HG03571 (cell line): Measurements from ENCODE around the gene GOLGA3.
A peak's percentile ranks its signal among the peaks of the same experiment; 100 is the strongest.
"Not testable (repeated sequence)": the region's sequence is repeated elsewhere in the genome, so short reads cannot be mapped to it uniquely, and the experiment has no call there.

Experiments
- ATAC-seq: cut with Tn5 transposase; IDR thresholded peaks from one replicate; pipeline ENCODE4 v1.9.1; 2021; ENCODE audit not compliant: unreplicated experiment

The GOLGA3 gene

DNA sequence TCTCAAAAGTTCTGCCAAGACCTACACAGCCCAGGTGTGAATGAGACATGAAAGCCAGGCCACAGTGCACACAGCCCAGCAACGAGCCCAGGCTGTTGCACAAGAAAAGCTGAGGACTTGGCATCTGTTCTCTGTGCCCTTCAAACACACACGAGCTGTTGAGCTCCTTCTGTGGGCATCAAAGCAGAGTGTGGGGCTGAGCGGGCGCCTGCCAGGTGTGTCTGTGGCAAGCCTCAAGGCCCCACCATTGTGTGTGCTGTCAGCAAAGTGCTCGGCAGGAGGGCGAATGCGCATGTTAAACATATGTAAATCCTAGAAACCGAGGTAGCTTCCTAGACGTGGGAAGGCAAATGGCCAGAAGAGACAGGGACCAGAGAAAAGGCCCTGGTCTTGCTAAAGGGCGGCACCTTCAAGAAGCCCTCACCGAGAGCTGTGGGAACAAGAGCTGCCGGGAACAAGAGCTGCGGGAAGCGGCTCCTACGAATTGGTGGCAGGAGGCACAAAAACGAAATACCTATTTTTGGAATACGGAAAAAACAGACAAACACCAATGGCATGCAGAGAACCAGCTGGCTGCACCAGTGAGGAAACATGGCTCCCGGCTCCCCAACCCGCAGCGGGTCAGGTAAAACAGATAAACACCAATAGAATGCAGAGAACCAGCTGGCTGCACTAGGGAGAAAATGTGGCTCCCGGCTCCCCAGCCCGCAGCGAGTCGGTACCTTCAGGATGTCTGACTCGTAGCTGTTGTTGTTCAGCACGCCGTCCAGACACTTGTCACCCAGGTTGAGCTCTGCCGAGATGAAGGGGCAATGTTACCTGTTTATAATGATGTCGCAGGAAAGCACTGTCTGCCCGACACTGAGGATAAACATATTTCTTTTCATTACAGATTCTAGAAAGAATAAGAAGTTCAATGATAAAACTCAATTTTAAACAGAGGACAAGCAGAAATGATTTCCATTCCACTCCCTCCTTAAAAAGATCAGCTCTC lies 19.0 kb upstream of the GOLGA3 start:
- ATAC-seq: no peak

DNA sequence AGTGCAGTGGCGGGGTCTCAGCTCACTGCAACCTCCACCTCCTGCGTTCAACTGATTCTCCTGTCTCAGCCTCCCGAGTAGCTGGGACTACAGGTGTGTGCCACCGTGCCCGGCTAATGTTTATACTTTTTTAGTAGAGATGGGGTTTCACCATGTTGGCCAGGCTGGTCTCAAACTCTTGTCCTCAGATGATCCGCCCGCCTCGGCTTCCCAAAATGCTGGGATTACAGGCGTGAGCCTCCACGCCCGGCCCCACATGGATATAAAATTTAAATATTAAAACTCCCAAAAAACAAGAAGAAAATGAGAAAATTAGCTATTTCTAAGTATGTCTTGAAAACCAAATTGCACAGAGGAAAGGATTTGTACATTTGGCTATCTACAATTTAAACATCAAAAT lies 16.0 kb upstream of the GOLGA3 start:
- ATAC-seq: not testable (repeated sequence)

DNA sequence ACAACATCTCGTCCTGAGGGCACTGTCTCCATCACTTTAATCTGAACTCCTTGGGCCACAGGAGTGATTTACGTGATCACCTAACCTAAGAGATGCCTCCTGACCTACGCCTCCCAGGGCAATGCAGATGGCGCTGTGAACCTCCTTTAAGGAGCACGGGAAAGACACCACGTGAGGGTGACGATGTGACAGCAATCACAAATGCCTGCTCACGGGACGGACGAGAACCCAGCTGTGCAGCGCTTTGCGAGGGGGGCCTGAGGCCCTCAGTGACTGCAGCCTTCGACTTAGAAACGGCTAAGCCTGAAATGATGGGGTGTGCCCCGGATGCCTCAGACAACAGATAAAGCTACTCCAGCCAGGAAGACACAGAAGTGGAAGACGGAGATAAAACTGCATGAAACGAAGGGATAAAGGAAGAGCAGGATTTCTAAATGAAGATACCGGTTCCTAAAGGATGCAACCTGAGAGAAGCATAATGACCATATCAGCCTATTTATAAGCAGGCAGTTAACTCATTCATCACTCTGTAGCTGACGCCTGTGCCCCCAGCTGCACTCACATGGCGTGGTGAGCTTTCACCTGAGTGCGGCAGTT lies 13.9 kb upstream of the GOLGA3 start:
- no peak for ATAC-seq

DNA sequence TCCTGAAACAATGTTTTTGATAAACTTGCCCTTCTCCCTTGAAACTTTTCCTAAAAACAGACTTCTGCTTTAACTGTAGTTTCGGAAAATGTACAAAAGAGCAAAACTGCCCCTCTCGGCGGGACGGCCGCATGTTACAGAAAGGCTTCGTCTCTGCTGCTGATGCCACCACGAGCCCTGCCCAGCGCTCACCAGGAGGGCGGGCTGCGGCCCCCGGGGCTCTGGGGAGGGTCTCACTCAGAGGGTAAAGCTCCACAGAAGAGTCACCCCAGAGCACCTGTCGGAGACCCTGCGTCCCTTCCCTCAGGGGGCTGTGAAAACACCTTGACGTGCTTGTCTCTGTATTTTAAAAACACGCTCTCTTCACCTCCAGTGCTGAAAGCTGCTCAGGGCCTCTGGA lies 12.5 kb upstream of the GOLGA3 start:
- ATAC-seq: no peak

DNA sequence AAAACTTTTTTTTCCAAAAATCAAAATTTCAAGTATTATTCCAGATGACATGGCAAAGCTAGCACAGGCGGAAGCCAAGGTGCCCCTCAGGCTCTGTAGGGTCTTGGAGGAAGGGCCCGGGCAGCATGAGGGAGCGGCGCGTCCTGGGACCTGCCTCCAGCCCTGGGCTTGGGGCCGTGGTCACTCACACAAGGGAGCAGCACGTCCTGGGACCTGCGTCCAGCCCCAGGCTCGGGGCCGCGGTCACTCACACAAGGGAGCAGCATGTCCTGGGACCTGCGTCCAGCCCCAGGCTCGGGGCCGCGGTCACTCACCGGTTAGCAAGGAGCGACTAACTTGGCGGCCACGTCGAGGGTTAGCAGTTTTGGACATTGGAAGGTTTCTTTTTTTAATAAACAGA lies 11.9 kb upstream of the GOLGA3 start:
- ATAC-seq: no peak

DNA sequence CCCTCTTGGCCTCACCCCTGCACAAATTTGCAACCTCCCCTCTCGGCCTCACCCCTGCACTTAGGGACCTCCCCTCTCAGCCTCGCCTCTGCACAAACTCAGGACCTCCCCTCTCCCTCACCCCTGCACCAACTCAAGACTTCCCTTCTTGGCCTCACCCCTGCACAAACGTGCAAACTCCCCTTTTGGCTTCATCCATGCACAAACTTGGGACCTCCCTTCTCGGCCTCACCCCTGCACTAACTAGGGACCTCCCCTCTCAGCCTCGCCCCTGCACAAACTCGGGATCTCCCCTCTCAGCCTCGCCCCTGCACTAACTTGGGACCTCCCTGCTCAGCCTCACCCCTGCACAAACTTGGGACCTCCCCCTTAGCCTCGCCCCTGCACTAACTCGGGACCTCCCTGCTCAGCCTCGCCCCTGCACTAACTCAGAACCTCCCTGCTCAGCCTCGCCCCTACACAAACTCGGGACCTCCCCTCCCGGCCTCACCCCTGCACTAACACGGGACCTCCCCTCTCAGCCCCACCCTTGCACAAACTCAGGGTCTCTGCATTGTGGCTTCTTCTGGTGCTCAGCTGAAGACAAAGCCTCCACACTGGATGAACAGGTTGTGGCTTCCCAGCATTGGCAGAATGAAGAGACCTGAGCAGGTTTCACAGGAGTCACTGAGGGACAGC lies 11.0 kb upstream of the GOLGA3 start:
- no peak for ATAC-seq

DNA sequence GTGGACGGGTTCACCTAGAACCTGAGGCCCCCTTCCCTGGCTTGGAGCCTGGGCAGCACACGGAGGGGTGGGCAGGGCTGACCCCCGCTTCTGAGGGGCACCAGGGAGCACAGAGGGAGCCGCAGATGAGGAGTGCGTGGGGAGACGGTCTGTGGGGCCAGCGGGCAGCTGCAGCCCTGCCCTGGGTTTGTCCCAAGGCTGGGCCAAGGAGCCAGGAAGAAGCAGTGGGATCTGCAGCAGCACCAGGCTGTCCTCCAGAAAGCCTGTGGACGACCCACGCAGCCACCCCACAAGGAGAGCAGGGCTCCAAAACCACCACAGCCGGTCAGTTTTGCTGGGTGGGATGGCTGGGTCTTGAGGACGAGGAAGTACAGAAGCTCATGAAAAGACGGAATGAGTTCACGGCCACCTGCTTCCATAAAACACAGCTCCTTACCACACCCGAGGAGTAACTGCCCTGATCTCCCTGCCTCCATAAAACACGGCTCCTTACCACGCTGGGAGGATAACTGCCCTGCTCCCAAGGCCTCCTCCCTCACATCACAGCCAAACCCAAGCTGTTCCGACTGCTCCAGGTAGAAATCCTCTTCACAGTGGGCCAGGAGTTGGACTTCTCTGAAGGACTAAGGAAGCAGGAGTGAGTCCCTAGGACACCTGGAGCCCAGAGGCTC lies 9.9 kb upstream of the GOLGA3 start:
- ATAC-seq: no peak

DNA sequence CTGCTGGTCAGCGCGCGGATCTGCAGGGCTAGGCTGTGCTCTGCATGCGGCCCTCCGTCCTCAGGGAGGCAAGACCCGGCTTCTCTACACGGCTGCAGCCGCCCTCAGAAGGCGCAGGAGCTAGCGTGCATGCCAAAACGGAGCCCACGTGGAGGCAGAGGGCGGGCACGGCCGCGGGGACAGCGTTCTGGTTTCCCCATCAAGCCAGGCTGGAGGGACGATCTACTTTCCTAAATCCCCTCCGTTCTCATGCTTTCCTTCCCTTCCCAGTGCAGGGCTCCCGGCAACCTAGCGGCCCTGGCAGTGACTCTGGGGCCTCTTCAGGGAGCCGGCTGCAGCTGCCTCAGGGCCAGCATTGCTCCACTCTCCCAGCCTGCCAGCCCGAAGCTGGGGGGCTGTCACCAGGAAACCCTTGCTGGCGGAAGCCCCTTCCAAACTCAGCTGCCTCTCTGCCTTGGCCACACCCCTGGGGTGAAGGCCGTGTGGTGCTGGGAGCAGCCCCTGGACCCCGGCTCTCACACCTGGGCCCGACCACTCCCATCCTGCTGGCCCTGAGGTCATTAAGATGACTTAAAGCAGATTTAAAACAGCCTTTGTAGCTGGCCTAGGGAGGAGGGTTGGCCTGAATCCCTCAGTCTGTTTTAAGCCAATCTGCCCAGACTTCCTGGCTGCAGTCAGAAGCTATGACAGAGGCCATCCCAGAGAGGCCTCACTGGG lies 9.2 kb upstream of the GOLGA3 start:
- no peak for ATAC-seq

DNA sequence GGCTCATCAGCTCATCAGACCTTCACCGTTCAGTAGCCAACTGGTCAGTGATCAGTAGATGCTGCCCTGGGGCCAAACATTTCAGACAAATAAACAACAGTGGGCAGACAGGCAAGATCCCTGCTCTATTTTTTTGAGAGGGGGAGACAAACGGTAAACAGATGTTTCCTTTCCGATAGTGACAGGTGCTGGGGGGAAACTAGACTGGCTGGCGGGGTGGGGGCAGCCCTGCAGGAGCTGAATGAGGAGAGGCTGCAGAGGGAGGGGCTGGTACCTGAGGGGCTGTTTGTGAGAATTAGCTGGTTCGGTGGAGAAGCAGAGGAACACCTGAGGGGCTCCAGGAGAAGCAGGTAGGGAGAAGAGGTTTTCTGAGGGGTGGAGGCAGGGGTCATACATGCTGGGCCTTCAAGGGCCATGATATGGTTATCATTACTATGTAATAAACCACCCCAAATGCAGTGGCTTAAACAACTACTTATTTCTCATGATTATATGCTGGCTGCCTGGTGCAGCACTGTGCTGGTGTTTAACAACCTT lies 8.2 kb upstream of the GOLGA3 start:
- ATAC-seq: no peak

DNA sequence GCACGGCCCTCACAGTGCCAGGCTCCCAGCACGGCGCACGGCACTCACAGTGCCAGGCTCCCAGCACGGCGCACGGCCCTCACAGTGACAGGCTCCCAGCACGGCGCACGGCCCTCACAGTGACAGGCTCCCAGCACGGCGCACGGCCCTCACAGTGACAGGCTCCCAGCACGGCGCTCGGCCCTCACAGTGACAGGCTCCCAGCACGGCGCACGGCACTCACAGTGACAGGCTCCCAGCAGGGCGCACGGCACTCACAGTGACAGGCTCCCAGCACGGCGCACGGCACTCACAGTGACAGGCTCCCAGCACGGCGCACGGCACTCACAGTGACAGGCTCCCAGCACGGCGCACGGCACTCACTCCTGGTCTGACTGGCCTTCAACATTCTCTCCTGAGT lies 7.6 kb upstream of the GOLGA3 start:
- ATAC-seq: not testable (repeated sequence)

DNA sequence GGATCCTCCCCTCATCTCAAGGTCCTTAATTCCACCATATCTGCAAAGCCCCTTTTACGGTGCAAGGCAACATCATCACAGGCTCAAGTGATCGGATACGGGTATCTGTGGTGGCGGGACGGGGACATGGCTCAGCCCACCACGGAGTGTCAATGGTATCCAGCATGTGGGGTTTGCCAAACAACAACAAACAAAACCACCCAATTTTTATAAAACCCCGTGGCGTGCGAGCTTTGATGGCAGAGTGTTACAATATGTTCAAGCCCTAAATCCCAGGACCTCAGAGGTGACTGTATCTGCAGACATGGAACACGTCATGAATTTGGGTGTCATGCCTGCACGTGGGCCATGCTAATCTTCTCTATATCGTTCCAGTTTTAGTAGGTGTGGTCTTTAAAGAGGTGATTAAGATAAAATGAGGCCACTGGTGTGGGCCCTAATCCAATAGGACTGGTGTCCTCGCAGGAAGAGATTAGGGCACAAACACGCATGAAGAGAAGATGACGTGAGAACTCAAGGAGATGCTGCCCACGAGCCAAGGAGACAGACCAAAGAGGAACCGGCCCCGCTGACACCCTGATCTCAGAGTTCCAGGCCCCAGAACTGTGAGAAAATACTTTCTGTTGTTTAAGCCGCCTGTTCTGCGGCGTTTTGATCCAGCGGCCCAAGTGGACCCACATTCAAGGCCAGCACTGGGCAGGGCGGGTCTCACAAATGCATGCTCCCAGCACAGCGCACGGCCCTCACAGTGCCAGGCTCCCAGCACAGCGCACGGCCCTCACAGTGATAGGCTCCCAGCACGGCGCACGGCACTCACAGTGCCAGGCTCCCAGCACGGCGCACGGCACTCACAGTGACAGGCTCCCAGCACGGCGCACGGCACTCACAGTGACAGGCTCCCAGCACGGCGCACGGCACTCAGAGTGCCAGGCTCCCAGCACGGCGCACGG lies 6.7 kb upstream of the GOLGA3 start:
- ATAC-seq: no peak

DNA sequence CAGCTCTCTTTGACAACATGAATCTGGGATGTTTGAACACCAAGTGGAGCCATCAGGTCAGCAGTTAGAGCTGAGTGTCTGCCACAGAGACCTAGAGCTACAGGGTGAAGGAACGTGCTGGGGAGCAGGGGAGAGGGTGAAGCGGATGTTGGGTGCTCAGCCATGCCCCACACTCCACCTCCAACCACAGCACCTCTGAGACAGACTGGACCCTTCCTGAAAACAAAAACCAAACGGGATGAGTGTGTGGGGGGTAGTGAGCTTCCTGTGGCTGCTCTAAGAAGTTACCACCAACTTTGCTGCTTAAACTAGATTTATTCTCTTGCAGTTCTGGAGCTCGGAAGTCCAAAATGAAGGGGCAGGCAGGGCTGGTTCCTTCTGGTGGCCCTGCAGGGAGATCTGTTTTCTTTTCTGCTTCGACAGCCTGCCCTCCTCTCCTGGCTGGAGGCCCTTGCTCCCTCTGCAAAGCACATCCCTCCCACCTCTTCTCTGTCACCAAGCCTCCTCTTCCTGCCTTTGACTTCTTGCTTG lies 5.6 kb upstream of the GOLGA3 start:
- no peak for ATAC-seq

DNA sequence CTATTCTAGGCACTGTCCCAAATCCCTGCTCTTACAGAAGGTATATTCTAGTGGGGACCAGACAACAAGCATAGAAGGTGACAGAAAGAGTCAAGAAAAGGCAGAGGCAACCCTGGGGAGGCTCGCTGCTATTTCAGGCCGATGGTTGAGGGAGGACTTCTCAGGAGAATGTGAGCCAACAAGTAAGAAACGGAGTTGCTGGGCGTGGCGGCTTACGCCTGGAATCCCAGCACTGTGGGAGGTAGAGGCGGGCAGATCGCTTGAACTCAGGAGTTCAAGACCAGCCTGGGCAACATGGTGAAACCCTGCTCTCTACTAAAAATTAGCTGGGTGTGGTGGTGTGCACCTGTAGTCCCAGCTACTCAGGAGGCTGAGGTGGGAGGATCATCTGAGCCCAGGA lies 4.7 kb upstream of the GOLGA3 start:
- ATAC-seq: no peak

DNA sequence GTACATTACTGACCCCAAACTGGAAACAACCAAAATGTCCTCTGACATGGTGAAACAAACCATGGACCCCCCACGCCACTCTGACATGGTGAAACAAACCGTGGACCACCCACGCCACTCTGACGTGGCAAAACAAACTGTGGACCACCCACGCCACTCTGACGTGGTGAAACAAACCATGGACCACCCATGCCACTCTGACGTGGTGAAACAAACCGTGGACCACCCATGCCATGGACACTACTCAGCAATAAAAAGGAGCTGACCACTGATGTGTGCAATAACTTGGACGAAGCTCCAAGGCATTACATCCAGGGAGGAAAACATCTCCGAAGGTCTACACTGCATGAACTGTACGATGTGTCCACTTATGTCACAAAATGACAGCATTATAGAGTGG lies 3.1 kb upstream of the GOLGA3 start:
- ATAC-seq: no peak

DNA sequence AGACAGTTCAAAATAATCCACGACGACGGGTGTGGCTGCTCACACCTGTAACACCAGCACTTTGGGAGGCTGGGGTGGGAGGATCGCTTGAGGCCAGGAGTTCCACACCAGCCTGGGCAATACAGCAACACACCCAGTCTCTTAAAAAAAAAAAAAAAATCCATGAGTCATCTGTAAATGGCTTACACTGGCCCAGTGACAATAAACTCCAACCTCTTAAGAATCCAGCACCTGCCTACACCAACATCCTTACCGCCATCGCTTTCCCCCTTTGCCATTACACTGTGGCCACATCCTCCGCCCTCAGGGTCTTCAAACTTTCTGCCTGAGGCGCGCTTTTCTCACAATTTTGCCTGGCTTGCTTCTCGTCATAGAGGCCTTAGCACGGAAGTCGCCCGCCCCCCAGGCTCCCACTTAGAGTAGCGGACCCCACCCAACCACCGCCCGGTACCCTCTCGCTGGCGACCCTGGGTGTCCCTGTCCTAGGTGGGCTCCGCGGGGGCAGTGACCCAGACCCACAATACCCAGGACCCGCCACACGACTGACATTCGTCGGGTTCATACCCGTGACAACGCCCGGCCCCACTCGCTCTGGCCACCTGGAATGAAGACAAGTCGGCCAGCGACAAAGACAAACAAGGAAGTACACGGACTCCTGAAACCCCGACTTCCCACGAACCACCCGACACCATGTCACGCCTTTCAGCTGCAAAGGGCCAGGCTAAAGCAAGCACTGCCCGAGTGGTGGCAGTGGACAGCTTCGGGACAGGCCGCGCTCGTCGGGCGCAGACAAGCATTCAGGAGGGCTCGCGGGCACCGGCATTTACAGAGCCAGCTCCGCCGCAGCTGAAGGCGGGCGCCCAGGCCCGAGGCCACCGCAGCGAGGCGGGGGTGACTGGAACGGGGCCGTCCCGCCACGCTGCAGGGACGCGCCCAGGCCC lies 636 bp downstream of the GOLGA3 start:
- ATAC-seq: peak; percentile 30

DNA sequence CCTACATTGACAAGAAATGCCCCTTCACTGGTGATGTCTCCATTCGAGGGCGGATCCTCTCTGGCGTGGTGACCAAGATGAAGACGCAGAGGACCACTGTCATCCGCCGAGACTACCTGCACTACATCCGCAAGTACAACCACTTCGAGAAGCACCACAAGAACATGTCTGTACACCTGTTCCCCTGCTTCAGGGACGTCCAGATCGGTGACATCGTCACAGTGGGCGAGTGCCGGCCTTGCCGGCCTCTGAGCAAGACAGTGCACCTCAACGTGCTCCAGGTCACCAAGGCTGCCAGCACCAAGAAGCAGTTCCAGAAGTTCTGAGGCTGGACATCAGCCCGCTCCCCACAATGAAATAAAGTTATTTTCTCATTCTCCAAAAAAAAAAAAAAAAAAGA lies 2.8 kb downstream of the GOLGA3 start:
- ATAC-seq: no peak

DNA sequence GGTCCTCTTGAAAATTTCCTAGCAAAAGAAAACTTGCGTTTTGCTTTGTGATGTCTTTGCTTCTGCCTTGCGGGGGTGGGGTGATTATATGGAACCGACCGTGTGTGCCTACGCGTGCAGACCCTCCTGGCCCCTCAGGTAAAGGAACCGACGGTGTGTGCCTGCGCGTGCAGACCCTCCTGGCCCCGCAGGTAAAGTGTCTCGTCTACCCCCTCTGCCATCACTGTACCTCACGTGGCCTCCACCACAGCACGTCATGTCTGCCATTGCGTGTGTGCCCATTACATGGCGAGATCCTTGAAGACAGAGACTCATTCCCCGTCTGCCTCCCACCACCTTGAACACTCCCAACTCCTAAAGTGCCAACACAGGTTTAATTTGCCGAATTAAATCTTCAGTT lies 3.6 kb downstream of the GOLGA3 start:
- ATAC-seq: no peak

DNA sequence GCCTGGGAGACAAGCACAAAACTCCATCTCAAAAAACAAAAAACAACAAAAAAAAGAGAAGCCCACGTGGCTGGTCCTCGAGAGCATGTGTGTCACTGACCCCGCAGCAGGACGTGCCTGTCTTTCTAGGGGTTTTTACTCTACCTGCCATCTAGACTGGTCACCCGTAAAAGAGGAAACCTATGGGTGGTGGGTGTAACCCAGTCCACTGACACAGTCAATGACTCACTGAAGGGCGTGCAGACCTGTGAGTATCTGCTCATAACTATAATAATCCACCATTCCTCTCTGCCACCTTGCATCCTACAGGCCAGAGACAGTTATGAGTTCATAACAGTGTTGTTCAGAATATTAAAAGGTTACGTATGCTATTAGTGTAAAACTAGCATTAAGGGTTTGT lies 4.6 kb downstream of the GOLGA3 start:
- no peak for ATAC-seq
